Peyer's patch (tissue), 4 donors: ENCODE data around the gene SHOX. TPM values are rescaled to one million over a fixed set of nuclear protein-coding genes. Genes with fewer than 3 reads are reported as not detected.
"Not testable (repeated sequence)": the region's sequence is repeated elsewhere in the genome, so short reads cannot be mapped to it uniquely, and the experiment has no call there.

Source experiments
- DNase-seq, 3 donors: peaks; one replicate each; pipeline ENCODE4 v3.0.0-alpha.2; 2017 to 2019
- H3K27ac ChIP-seq, 4 donors: fragments of 200-600 bp; sonication (generic); one replicate each; pipeline ENCODE4 v1.5.1; 2016 to 2019
- H3K27me3 ChIP-seq, 2 donors: fragments of 200-600 bp; sonication (generic); one replicate each; pipeline ENCODE4 v1.5.1; 2019
- H3K36me3 ChIP-seq, 3 donors: fragments of 200-600 bp; sonication (generic); one replicate each; pipeline ENCODE4 v1.5.1; 2016 to 2019
- H3K4me1 ChIP-seq, 4 donors: fragments of 200-600 bp; sonication (generic); one replicate each; pipeline ENCODE4 v1.5.1; 2016 to 2019
- H3K4me3 ChIP-seq, 4 donors: fragments of 200-600 bp; sonication (generic); 1 replicate in 3 of 4; 2 replicates in 1 of 4; pipeline ENCODE4 v1.5.1; 2016 to 2019; ENCODE audit warnings: mild to moderate bottlenecking in 1 of 4
- H3K9me3 ChIP-seq, 4 donors: fragments of 200-600 bp; sonication (generic); one replicate each; pipeline ENCODE4 v1.5.1; 2016 to 2019; ENCODE audit warnings: mild to moderate bottlenecking in 1 of 4
- POLR2A ChIP-seq, 2 donors: fragments of 450-650 bp; IDR thresholded peaks; one replicate each; pipeline ENCODE4 v1.5.1; 2017; ENCODE audit warnings: antibody characterized with exemption in 2 of 2, mild to moderate bottlenecking in 2 of 2, moderate library complexity in 2 of 2
- total RNA-seq, 4 donors: library from RNA; depleted of rRNA; stranded (reverse); fragments of >200 nt; gene quantifications; one replicate each; pipeline ENCODE4 v1.1.0, GENCODE V29; 2016
- TF ChIP-seq, protein P1 (sequence below), 6 experiments: fragments of 450-650 bp in 4 of 6; fragments of 200-600 bp in 2 of 6; sonication (generic) in 1 of 6; IDR thresholded peaks; one replicate each; pipeline ENCODE4 v1.5.1; 2017 to 2019; ENCODE audit warnings: antibody characterized with exemption in 6 of 6, mild to moderate bottlenecking in 3 of 6, moderate library complexity in 1 of 6

The SHOX gene
- total RNA-seq, 4 donors from 2014 or later: not detected

DNA sequence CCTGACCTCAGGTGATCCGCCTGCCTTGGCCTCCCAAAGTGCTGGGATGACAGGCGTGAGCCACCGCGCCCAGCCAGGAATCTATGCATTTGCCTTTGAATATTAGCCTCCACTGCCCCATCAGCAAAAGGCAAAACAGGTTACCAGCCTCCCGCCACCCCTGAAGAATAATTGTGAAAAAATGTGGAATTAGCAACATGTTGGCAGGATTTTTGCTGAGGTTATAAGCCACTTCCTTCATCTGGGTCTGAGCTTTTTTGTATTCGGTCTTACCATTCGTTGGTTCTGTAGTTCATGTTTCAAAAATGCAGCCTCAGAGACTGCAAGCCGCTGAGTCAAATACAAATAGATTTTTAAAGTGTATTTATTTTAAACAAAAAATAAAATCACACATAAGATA is 44.2 kb upstream of the SHOX start:
- Histone ChIP-seq H3K4me1 (no peaks in the 10 kb centered on the region), H3K9me3 (no peaks in the 10 kb centered on the region), H3K27me3 (no peaks in the 10 kb centered on the region), H3K36me3 (no peaks in the 10 kb centered on the region), H3K4me3 (no peak overlapping the region), H3K27ac (no peak overlapping the region)
- no peak for DNase-seq
- TF ChIP-seq, protein P1, sequence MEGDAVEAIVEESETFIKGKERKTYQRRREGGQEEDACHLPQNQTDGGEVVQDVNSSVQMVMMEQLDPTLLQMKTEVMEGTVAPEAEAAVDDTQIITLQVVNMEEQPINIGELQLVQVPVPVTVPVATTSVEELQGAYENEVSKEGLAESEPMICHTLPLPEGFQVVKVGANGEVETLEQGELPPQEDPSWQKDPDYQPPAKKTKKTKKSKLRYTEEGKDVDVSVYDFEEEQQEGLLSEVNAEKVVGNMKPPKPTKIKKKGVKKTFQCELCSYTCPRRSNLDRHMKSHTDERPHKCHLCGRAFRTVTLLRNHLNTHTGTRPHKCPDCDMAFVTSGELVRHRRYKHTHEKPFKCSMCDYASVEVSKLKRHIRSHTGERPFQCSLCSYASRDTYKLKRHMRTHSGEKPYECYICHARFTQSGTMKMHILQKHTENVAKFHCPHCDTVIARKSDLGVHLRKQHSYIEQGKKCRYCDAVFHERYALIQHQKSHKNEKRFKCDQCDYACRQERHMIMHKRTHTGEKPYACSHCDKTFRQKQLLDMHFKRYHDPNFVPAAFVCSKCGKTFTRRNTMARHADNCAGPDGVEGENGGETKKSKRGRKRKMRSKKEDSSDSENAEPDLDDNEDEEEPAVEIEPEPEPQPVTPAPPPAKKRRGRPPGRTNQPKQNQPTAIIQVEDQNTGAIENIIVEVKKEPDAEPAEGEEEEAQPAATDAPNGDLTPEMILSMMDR (IDR thresholded peaks at IDR 0.05): no peak
- TF ChIP-seq POLR2A (IDR thresholded peaks at IDR 0.05): no peak

DNA sequence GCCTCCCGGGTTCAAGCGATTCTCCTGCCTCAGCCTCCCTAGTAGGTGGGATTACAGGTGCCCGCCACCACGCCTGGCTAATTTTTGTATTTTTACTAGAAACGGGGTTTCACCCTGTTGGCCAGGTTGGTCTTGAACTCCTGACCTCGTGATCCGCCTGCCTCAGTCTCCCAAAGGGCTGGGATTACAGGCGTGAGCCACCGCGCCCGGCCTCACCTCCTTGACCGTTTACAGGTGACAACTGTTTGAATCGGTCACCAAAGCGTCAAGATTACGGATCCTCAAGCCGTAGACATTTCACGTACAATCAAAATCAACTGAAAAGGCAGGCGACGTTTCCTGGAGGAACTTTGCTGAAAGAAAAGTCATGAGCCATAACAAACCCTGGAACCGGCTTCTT is 41.3 kb upstream of the SHOX start:
- not testable (repeated sequence) for H3K27ac ChIP-seq, H3K4me1 ChIP-seq, H3K36me3 ChIP-seq, DNase-seq, H3K4me3 ChIP-seq, H3K27me3 ChIP-seq, H3K9me3 ChIP-seq

DNA sequence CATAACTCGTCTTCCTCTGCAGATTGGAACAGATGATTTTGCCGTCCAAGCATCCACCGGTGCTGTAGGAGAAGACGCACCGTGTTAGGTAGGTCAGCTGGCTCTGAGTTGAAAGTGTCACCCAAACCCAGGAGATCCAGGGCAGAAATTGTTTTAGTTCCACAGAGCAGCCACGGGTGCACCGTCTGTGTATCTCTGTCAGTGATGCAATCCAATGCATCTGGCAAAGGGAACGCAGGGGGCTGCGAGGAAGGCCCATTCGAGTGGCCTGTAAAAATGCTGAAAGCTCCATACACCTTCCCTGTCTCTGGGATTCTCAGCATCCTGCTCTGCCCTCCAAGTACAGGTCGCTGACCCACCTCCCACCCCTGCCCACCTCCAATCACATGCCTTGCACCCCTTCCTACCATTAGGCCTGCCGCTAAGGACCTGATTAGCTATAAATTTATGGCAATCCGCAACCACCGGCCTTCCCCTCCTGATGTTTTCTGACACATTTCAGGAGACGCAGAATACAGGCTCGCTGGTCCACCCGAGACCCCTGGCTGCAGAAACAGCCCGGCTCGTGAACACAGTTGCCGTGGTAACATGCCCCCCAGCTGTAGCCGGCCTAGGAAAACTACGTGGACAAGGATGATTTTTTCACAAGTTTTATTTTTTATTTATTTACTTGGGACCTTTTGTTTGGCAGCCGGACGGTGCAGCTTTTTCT is 39.7 kb upstream of the SHOX start:
- Histone ChIP-seq H3K4me1 (no peaks in the 10 kb centered on the region), H3K4me3 (no peak overlapping the region), H3K9me3 (peaks cover 0 to 3% (median 0%) of the 10 kb centered on the region in 4 donors), H3K36me3 (no peaks in the 10 kb centered on the region), H3K27me3 (no peaks in the 10 kb centered on the region), H3K27ac (no peak overlapping the region)
- DNase-seq: no peak
- no peak for TF ChIP-seq POLR2A (IDR thresholded peaks at IDR 0.05)
- TF ChIP-seq, protein P1 (IDR thresholded peaks at IDR 0.05): no peak

DNA sequence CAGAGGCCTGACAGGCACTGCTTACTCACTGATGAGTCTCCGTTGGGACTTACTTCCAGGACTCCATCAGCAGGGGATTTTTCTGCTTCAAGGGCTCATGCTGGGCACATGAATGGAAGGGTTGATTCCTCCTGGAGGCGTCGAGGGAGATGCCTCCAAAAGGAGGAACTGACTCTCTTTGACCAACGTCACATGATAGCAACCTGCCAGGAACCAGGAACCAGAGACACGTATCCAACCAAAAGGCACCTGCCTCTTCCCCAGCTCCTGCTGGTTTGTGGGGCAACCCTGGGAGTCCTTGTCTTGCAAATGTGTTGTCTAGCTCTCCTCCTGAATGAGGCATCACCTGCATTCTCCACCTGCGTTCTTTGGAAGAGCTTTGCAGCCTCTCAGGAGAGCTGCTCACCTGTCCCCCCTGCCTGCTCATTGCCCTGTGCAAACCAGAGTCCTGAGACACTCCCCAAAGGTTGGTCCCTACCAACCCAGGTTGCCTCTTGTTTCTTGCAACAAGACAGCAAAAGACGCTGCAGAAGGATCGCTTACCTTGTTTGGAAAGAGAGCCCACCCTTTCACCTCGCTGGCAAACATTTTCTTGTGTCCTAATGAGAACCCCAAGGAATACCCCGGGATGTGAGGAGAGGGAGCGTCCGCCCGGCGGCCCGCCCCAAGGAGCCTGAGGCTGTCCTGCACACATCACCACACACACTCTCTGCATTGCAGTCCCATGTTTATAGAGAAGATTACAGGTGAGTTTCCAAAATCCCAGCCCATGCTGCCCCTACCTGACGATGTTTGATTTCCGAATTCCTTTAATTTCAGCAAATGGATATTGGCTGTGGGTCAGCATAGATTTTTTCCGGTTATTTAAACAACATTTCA is 30.5 kb upstream of the SHOX start:
- TF ChIP-seq POLR2A (IDR thresholded peaks at IDR 0.05): no peak
- TF ChIP-seq, protein P1 (IDR thresholded peaks at IDR 0.05): no peak
- DNase-seq: no peak
- H3K4me1 ChIP-seq: no peaks in the 10 kb centered on the region
- no peak overlapping the region for H3K27ac ChIP-seq
- no peak overlapping the region for H3K4me3 ChIP-seq
- no peaks in the 10 kb centered on the region for H3K27me3 ChIP-seq
- no peaks in the 10 kb centered on the region for H3K36me3 ChIP-seq
- H3K9me3 ChIP-seq: peaks cover 0 to 18% (median 0%) of the 10 kb centered on the region in 4 donors

DNA sequence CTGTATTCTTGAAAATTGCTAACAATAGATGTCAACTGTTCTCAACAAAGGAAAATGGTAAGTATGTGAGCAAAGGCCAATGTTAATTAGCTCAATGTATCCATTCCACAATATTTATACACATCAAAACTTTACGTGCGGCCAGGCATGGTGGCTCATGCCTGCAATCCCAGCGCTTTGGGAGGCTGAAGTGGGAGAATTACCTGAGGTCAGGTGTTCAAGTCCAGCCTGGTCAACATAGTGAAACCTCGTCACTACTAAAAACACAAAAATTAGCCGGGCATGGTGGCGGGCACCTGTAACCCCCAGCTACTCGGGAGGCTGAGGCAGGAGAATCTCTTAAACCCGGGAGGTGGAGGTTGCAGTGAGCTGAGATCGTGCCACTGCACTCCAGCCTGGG is 27.6 kb upstream of the SHOX start:
- not testable (repeated sequence) for H3K4me1 ChIP-seq, H3K4me3 ChIP-seq, H3K27me3 ChIP-seq, H3K9me3 ChIP-seq, H3K36me3 ChIP-seq, DNase-seq, H3K27ac ChIP-seq

DNA sequence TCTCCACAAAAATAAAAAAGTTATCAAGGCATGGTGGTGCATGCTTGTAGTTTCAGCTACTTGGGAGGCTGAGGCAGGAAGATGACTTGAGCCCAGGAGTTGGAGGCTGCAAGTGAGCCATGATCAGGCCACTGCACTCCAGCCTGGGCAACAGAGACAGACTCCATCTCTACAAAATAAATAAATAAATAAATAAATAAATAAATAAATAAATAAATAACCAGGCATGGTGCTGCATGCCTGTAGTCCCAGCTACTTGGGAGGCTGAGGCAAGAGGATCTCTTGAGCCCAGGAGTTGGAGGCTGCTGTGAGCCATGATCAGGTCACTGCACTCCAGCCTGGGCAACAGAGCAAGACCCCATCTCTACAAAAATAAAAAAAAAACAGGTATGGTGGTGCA is 26.0 kb upstream of the SHOX start:
- not testable (repeated sequence) for H3K4me1 ChIP-seq, H3K27ac ChIP-seq, H3K27me3 ChIP-seq, H3K4me3 ChIP-seq, H3K9me3 ChIP-seq, DNase-seq, H3K36me3 ChIP-seq

DNA sequence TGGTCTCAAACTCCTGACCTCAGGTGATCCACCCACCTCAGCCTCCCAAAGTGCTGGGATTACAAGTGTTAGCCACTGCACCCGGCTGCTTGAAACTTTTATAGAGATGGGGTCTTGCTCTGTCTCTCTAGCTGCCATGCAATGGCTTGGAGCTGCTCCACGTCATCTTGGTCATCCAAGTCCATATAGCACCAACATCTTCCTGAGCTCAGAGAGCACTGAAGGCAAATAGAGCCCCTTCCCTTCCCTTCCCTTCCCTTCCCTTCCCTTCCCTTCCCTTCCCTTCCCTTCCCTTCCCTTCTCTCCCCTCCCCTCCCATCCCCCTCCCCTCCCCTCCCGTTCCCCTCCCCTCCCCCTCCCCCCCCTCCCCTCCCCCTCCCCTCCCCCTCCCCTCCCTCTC is 22.5 kb upstream of the SHOX start:
- not testable (repeated sequence) for H3K27me3 ChIP-seq, H3K9me3 ChIP-seq, H3K4me3 ChIP-seq, H3K36me3 ChIP-seq, H3K4me1 ChIP-seq, H3K27ac ChIP-seq, DNase-seq
